HepG2 (cell line): ENCODE data around the gene FRK. TPM values are rescaled to one million over a fixed set of nuclear protein-coding genes. Genes with fewer than 3 reads are reported as not detected.

Experiments
- ATAC-seq: fragments of 200-7000 bp; cut with Tn5 transposase; 3 replicates; pipeline ENCODE4 v1.9.1; 2020; ENCODE audit warnings: mild to moderate bottlenecking, moderate library complexity
- BruUV-seq: library from RNA; stranded (reverse); fragments of 400-500 nt; replicated peaks from 2 replicates; lab custom pipeline; 2021; lab: Mats Ljungman, UMichigan
- CTCF ChIA-PET: fragments of 300-600 bp; formaldehyde crosslinking; extraction: SDS; loops from one replicate; lab custom pipeline; 2021; ENCODE audit warnings: low total read pairs, inconsistent platforms, low intra/inter-chr PET ratio; lab: Yijun Ruan, JAX
- POLR2A ChIA-PET: fragments of 350-600 bp; sonication (Branson Sonifier 250); formaldehyde crosslinking; loops from one replicate; lab custom pipeline; 2020; ENCODE audit warnings: antibody characterized with exemption, inconsistent platforms; lab: Yijun Ruan, JAX
- DNase-seq: peaks from one replicate; pipeline ENCODE4 v3.0.0-alpha.2; 2015; ENCODE audit warnings: low spot score
- FAIRE-seq: peaks from 3 replicates; lab custom pipeline; 2011; peaks lifted over from hg19 to GRCh38; lab: Jason Lieb, UNC
- H2AFZ ChIP-seq: one replicate; pipeline ENCODE4 v1.6.1; 2011; ENCODE audit warnings: low read length, inconsistent platforms
- H3K27ac ChIP-seq: fragments of 300-600 bp; 3 replicates; pipeline ENCODE4 v1.8.0; 2011; ENCODE audit warnings: mixed run types, mild to moderate bottlenecking, mixed read lengths, low read length, inconsistent platforms; ENCODE audit not compliant: insufficient read depth; ENCODE audit errors: extremely low read length
- H3K27me3 ChIP-seq, 2 experiments: fragments of 200-600 bp in 1 of 2; 2 replicates in 1 of 2; 3 replicates in 1 of 2; pipeline versions ENCODE4 v1.6.0 to v1.8.0; 2011; ENCODE audit warnings: low read length in 2 of 2, mild to moderate bottlenecking in 2 of 2, moderate library complexity in 2 of 2, inconsistent platforms in 1 of 2; ENCODE audit not compliant: insufficient read depth in 2 of 2, control insufficient read depth in 1 of 2
- H3K36me3 ChIP-seq, 2 experiments: fragments of 200-600 bp in 1 of 2; replicated peaks in 1 of 2; 2 replicates in 1 of 2; 3 replicates in 1 of 2; pipeline versions ENCODE4 v1.5.1 to v1.8.0; 2011; ENCODE audit warnings: low read length in 2 of 2, inconsistent platforms in 1 of 2; ENCODE audit not compliant: insufficient read depth in 2 of 2, control insufficient read depth in 1 of 2
- H3K4me1 ChIP-seq: 2 replicates; pipeline ENCODE4 v1.5.1; 2012; ENCODE audit warnings: low read length, inconsistent platforms; ENCODE audit not compliant: insufficient read depth
- H3K4me2 ChIP-seq: 2 replicates; pipeline ENCODE4 v1.6.0; 2011; ENCODE audit warnings: low read depth, low read length, inconsistent platforms
- H3K4me3 ChIP-seq, 3 experiments: fragments of 200-600 bp in 1 of 3; sonication (generic), shearing (Covaris generic) in 1 of 3; replicated peaks in 1 of 3; 2 replicates each; pipeline ENCODE4 v1.5.1; 2011 to 2016; ENCODE audit warnings: low read length in 3 of 3, inconsistent platforms in 2 of 3, low read depth in 2 of 3, mild to moderate bottlenecking in 2 of 3, control low read depth in 1 of 3, mixed read lengths in 1 of 3; ENCODE audit not compliant: insufficient read depth in 1 of 3
- H3K79me2 ChIP-seq: one replicate; pipeline ENCODE4 v1.6.1; 2011; ENCODE audit warnings: low read length, inconsistent platforms; ENCODE audit not compliant: insufficient read depth
- H3K9ac ChIP-seq: 2 replicates; pipeline ENCODE4 v1.6.0; 2011; ENCODE audit warnings: mild to moderate bottlenecking, low read depth, low read length, inconsistent platforms; ENCODE audit not compliant: insufficient read depth
- H3K9me3 ChIP-seq: 2 replicates; pipeline ENCODE4 v1.5.1; 2012; ENCODE audit warnings: mild to moderate bottlenecking, low read length
- H4K20me1 ChIP-seq: 2 replicates; pipeline ENCODE4 v1.6.0; 2011; ENCODE audit warnings: inconsistent platforms, mild to moderate bottlenecking, low read length, moderate library complexity; ENCODE audit not compliant: insufficient read depth
- ATF7 ChIP-seq, 2 experiments: fragments of 450-650 bp in 1 of 2; sonication (generic) in 1 of 2; formaldehyde crosslinking in 1 of 2; IDR thresholded peaks; 2 replicates each; pipeline versions ENCODE4 v1.4.0 to v1.6.1; 2016 to 2020; ENCODE audit warnings: antibody characterized with exemption in 1 of 2, mild to moderate bottlenecking in 1 of 2, missing genetic modification reagents in 1 of 2
- ATRX ChIP-seq: sonication (generic); formaldehyde crosslinking; IDR thresholded peaks from 2 replicates; pipeline ENCODE4 v1.4.0; 2020; ENCODE audit warnings: missing genetic modification reagents, borderline replicate concordance
- HNF4A ChIP-seq: sonication (generic); formaldehyde crosslinking; IDR thresholded peaks from 2 replicates; pipeline ENCODE4 v1.4.0; 2020; ENCODE audit warnings: missing genetic modification reagents
- TAF1 ChIP-seq: sonication (generic); formaldehyde crosslinking; IDR thresholded peaks from 2 replicates; pipeline ENCODE4 v1.4.0; 2020; ENCODE audit warnings: missing genetic modification reagents
- ZFP37 ChIP-seq: sonication (generic); formaldehyde crosslinking; IDR thresholded peaks from 2 replicates; pipeline ENCODE4 v1.4.0; 2020; ENCODE audit warnings: missing genetic modification reagents, borderline replicate concordance
- WGBS: methylation state at CpG from one replicate; pipeline ENCODE4 v1.1.6; 2017; ENCODE audit warnings: low lambda C conversion rate; 5-methylcytosine and 5-hydroxymethylcytosine counted together
- in situ Hi-C: cut with HindIII; loops from 2 replicates; pipeline ENCODE4 v1.10.0; 2017; ENCODE audit warnings: low pct_unique_long_range_greater_than_20kb; ENCODE audit not compliant: extremely low pct_ligation_motif_present
- intact Hi-C: fragments of 100-400 bp; cut with micrococcal nuclease; formaldehyde crosslinking; loops from one replicate; pipeline ENCODE4 v1.10.0; 2022; ENCODE audit not compliant: unreplicated experiment
- polyA plus RNA-seq, 8 experiments: library from polyadenylated mRNA; depleted of rRNA in 3 of 8; stranded (reverse) in 7 of 8; unstranded in 1 of 8; fragments of >200 nt; fragmentation: Illumina TruSeq in 4 of 8; extraction: Trizol in 4 of 8; gene quantifications; 2 replicates each; pipeline versions ENCODE4 v1.2.1 to v1.2.3, GENCODE V29; 2011 to 2016; ENCODE audit warnings: low read depth in 4 of 8, missing spikeins in 1 of 8, mixed read lengths in 1 of 8; ENCODE audit not compliant: insufficient read depth in 1 of 8
- total RNA-seq, 5 experiments: library from RNA; depleted of rRNA; stranded (reverse); fragments of >200 nt; fragmentation: Illumina TruSeq; extraction: Trizol; gene quantifications; 2 replicates each; pipeline ENCODE4 v1.2.3, GENCODE V29; 2016; ENCODE audit warnings: low read depth in 1 of 5
- TF ChIP-seq, protein P1 (sequence below): IDR thresholded peaks from 2 replicates; pipeline ENCODE4 v1.6.1; 2016; ENCODE audit warnings: low read depth, borderline replicate concordance
- TF ChIP-seq, protein P2 (sequence below): sonication (generic); formaldehyde crosslinking; IDR thresholded peaks from 2 replicates; pipeline ENCODE4 v1.4.0; 2020; ENCODE audit warnings: missing genetic modification reagents

The FRK gene
- total and polyA plus RNA-seq, 2 of the 13 experiments (the other 11 are each of a cell fraction or from before 2014, with no cell fraction given), result 1.3 to 2.9 TPM

DNA sequence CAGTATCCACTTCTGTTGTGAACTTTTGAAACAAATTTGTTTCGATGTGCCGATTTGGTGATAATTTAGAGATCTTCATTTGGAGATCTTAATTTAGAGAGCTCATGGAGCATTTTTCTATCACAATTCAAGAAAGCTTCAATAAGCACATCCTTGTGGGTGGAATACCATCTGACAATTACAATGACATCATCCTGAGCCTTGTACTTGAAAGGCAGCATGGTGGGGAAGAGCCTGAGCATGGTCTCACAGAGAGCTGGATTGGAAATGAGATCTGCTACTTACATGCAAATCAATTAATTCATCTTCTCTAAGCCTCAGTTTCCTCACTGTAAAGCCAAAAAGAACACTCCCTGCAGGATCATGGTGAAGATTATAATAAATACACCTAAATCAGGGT, 75.9 kb downstream of the FRK start:
- in situ Hi-C loops, result no loop called here
- Histone ChIP-seq H3K4me2 (no peak overlapping the region), H2AFZ (no peak overlapping the region), H3K9ac (no peak overlapping the region), H4K20me1 (0 out of 2 replicates have a peak, but pooled peaks cover 3% of the 10 kb centered on the region), H3K4me1 (peaks cover 27% of the 10 kb centered on the region), H3K36me3 (no peaks in the 10 kb centered on the region; a peak in 1 of 5 replicates), H3K4me3 (no peak overlapping the region)
- CTCF ChIA-PET, result no interaction called here
- intact Hi-C loops, result no loop called here
- DNase-seq (no peak), FAIRE-seq (no peak)
- 96% methylated on average over 2 of the region's 2 CpGs for WGBS
- TF ChIP-seq ATF7 (IDR thresholded peaks at IDR 0.05) (peak; percentile 81), ATF7 (CRISPR knock-in tag; IDR thresholded peaks at IDR 0.05) (no peak)
- TF ChIP-seq, protein P1, sequence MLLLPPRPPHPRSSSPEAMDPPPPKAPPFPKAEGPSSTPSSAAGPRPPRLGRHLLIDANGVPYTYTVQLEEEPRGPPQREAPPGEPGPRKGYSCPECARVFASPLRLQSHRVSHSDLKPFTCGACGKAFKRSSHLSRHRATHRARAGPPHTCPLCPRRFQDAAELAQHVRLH (CRISPR knock-in tag), result no peak
- TF ChIP-seq, all 625 proteins: peak for 1
- no peak for ATAC-seq
- no TSS peak for BruUV-seq
- H3K27me3 ChIP-seq, result no peaks in the 10 kb centered on the region
- no peaks in the 10 kb centered on the region for H3K79me2 ChIP-seq
- POLR2A ChIA-PET, result interaction anchor here (1.5 kb wide), 1 partner anchor 76 kb away, joined by 3 read pairs; the partner anchor contains the start of gene FRK
- no peak overlapping the region for H3K27ac ChIP-seq
- H3K9me3 ChIP-seq, result no peaks in the 10 kb centered on the region

DNA sequence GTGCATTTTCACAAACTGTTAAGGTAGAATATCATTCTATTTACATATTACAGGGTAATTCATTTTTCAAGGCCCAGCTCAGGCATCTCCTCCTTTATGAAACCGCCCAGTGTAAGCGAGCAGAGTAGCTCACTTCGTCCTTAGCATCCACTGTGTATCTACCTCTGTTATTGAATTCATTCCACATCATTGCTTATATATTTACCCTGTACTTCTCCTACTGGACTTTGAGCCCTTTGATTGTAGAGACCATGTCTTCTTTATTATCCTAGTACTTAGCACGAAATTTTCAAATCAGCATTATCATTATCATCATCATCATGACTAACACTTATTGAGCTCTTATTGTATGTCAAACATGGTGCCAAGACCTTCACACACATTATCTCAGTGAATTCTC, 76.7 kb downstream of the FRK start:
- POLR2A ChIA-PET, result interaction anchor here (3.2 kb wide), 1 partner anchor 117 kb away, joined by 12 read pairs; the partner anchor contains the start of gene NT5DC1
- TF ChIP-seq HNF4A (CRISPR knock-in tag) (peak; percentile 14; the same call in 1 of the 2 replicates), TAF1 (CRISPR knock-in tag) (no peak), ZFP37 (no peak), ATRX (CRISPR knock-in tag) (no peak)
- TF ChIP-seq, protein P2, sequence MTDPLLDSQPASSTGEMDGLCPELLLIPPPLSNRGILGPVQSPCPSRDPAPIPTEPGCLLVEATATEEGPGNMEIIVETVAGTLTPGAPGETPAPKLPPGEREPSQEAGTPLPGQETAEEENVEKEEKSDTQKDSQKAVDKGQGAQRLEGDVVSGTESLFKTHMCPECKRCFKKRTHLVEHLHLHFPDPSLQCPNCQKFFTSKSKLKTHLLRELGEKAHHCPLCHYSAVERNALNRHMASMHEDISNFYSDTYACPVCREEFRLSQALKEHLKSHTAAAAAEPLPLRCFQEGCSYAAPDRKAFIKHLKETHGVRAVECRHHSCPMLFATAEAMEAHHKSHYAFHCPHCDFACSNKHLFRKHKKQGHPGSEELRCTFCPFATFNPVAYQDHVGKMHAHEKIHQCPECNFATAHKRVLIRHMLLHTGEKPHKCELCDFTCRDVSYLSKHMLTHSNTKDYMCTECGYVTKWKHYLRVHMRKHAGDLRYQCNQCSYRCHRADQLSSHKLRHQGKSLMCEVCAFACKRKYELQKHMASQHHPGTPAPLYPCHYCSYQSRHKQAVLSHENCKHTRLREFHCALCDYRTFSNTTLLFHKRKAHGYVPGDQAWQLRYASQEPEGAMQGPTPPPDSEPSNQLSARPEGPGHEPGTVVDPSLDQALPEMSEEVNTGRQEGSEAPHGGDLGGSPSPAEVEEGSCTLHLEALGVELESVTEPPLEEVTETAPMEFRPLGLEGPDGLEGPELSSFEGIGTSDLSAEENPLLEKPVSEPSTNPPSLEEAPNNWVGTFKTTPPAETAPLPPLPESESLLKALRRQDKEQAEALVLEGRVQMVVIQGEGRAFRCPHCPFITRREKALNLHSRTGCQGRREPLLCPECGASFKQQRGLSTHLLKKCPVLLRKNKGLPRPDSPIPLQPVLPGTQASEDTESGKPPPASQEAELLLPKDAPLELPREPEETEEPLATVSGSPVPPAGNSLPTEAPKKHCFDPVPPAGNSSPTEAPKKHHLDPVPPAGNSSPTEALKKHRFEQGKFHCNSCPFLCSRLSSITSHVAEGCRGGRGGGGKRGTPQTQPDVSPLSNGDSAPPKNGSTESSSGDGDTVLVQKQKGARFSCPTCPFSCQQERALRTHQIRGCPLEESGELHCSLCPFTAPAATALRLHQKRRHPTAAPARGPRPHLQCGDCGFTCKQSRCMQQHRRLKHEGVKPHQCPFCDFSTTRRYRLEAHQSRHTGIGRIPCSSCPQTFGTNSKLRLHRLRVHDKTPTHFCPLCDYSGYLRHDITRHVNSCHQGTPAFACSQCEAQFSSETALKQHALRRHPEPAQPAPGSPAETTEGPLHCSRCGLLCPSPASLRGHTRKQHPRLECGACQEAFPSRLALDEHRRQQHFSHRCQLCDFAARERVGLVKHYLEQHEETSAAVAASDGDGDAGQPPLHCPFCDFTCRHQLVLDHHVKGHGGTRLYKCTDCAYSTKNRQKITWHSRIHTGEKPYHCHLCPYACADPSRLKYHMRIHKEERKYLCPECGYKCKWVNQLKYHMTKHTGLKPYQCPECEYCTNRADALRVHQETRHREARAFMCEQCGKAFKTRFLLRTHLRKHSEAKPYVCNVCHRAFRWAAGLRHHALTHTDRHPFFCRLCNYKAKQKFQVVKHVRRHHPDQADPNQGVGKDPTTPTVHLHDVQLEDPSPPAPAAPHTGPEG (CRISPR knock-in tag), result no peak

More for the DNA sequence above, 76.7 kb downstream of the FRK start:
- no peaks in the 10 kb centered on the region for H3K79me2 ChIP-seq
- peaks cover 27% of the 10 kb centered on the region for H3K4me1 ChIP-seq
- no peak overlapping the region for H3K4me3 ChIP-seq
- no peak overlapping the region for H2AFZ ChIP-seq
- H3K27me3 ChIP-seq, result no peaks in the 10 kb centered on the region
- H3K27ac ChIP-seq, result no peak overlapping the region
- no peaks in the 10 kb centered on the region; a peak in 1 of 5 replicates for H3K36me3 ChIP-seq
- DNase-seq, result peak; percentile 46
- no peak overlapping the region for H3K9ac ChIP-seq
- no peak overlapping the region for H3K4me2 ChIP-seq
- in situ Hi-C loops (no loop called here), intact Hi-C loops (no loop called here)
- H3K9me3 ChIP-seq, result no peaks in the 10 kb centered on the region
- ATAC-seq, result no peak; the same call in 2 of the 3 replicates
- 0 out of 2 replicates have a peak, but pooled peaks cover 3% of the 10 kb centered on the region for H4K20me1 ChIP-seq
- FAIRE-seq, result no peak
- CTCF ChIA-PET, result no interaction called here
- WGBS, result 81% methylated on average over 4 of the region's 4 CpGs
- BruUV-seq, result no TSS peak
